Right lobe of liver (tissue), 6 donors: ENCODE measurements around the gene ANO7. TPM values are rescaled to one million over a fixed set of nuclear protein-coding genes. Genes with fewer than 3 reads are reported as not detected.

ENCODE experiments used
- ATAC-seq, 4 donors: fragments of 200-7000 bp; cut with Tn5 transposase; one replicate each; pipeline ENCODE4 v1.9.1; 2020; ENCODE audit warnings: mild to moderate bottlenecking in 4 of 4, moderate library complexity in 4 of 4
- DNase-seq, 3 donors: peaks; one replicate each; pipeline ENCODE4 v3.0.0-alpha.2; 2020
- H3K27ac ChIP-seq, 3 donors: fragments of 200-600 bp; one replicate each; pipeline ENCODE4 v1.8.0; 2022
- H3K27me3 ChIP-seq, 2 donors: fragments of 200-600 bp; one replicate each; pipeline ENCODE4 v1.8.0; 2022
- H3K36me3 ChIP-seq, 4 donors: fragments of 200-600 bp; sonication (generic) in 1 of 4; one replicate each; pipeline versions ENCODE4 v1.5.1 to v1.8.0; 2017 to 2022; ENCODE audit warnings: control low read depth in 1 of 4
- H3K4me1 ChIP-seq, 4 donors: fragments of 200-600 bp; sonication (generic) in 1 of 4; one replicate each; pipeline versions ENCODE4 v1.5.1 to v1.8.0; 2017 to 2022; ENCODE audit warnings: control low read depth in 1 of 4
- H3K4me3 ChIP-seq, 3 donors: fragments of 200-600 bp; one replicate each; pipeline ENCODE4 v1.8.0; 2022
- H3K9me3 ChIP-seq, 4 donors: fragments of 200-600 bp; sonication (generic) in 1 of 4; one replicate each; pipeline versions ENCODE4 v1.5.1 to v1.8.0; 2017 to 2022; ENCODE audit warnings: control low read depth in 1 of 4
- CTCF ChIP-seq, 4 donors: fragments of 200-600 bp in 3 of 4; fragments of 450-650 bp in 1 of 4; IDR thresholded peaks; one replicate each; pipeline versions ENCODE4 v1.5.1 to v1.8.0; 2016 to 2022; ENCODE audit warnings: antibody characterized with exemption in 4 of 4, mild to moderate bottlenecking in 2 of 4
- POLR2A ChIP-seq: fragments of 450-650 bp; IDR thresholded peaks from one replicate; pipeline ENCODE4 v1.6.1; 2017; ENCODE audit warnings: antibody characterized with exemption, mild to moderate bottlenecking
- WGBS: methylation state at CpG from one replicate; pipeline ENCODE4 v1.1.6; 2018; ENCODE audit warnings: low coverage, low lambda C conversion rate; ENCODE audit not compliant: insufficient coverage; ENCODE audit errors: missing lambda C conversion rate; 5-methylcytosine and 5-hydroxymethylcytosine counted together
- intact Hi-C, 2 donors: fragments of 100-400 bp; cut with DNase I; formaldehyde crosslinking; loops; one replicate each; pipeline versions ENCODE4 v1.11.2 to v1.14.1; 2022
- total RNA-seq, 6 experiments: library from RNA; depleted of rRNA in 2 of 6; stranded (reverse); fragments of >200 nt in 2 of 6; fragmentation: NEBNext Ultra II Directional in 3 of 6; extraction: Animal tissue kit (Norgen Biotek cat#: 25700) in 3 of 6; gene quantifications; one replicate each; pipeline versions ENCODE4 v1.1.0 to v1.2.4, GENCODE V29; 2016 to 2023
- donor health status: DM: no; HTN: yes; CAD: no.
- donor health status: DM: no; HTN: no; CAD: no.
- donor health status: DM: no; HTN: no; CAD: no.
- donor health status: DM: no; HTN: yes; CAD: no.
- donor health status: DM: no; HTN: yes; CAD: no.

ANO7 gene
- total RNA-seq, 6 experiments from 2014 or later = 0.61 to 2.4 (median 0.97) TPM

DNA sequence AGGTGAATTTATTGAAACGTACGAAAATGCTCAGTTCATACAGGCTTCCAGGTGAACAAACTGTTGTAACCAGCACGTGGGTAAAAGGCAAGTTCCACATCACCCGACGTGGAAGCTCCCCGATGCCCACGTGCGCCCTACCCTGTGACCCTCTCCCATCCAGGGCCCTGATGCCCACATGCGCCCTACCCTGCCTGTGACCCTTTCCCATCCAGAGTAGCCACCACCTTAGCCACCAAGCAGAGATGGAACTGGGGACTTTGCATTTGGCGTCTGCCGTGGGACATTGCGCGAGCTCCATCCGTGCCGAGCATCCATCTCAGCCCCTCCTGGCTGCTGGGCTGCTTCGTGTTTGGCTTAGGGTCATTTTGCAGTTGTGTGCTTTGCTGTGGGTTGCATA lies 37.5 kb downstream of the ANO7 start:
- TF ChIP-seq CTCF (IDR thresholded peaks at IDR 0.05) (no peak), POLR2A (no peak)
- no peaks in the 10 kb centered on the region for H3K9me3 ChIP-seq
- WGBS = 85% methylated on average over 7 of the region's 16 CpGs
- H3K4me1 ChIP-seq = peaks cover 0 to 5% (median 1%) of the 10 kb centered on the region in 4 donors
- H3K36me3 ChIP-seq = peaks cover 10 to 44% (median 28%) of the 10 kb centered on the region in 4 donors
- no peak overlapping the region for H3K27ac ChIP-seq
- ATAC-seq (no peak), DNase-seq (peak in 2 of 3 donors; percentile 16 to 49)
- intact Hi-C loops = no loop called here
- no peaks in the 10 kb centered on the region for H3K27me3 ChIP-seq
- H3K4me3 ChIP-seq = no peak overlapping the region

- H3K4me1 ChIP-seq = peaks cover 0 to 5% (median 1%) of the 10 kb centered on the region in 4 donors
- TF ChIP-seq POLR2A (no peak), CTCF (IDR thresholded peaks at IDR 0.05) (no peak)
- intact Hi-C loops = no loop called here
- H3K9me3 ChIP-seq = no peaks in the 10 kb centered on the region
- H3K36me3 ChIP-seq = peaks cover 10 to 53% (median 32%) of the 10 kb centered on the region in 4 donors
- DNase-seq = peak in 1 of 3 donors; percentile 43
- no peak for ATAC-seq
- no peaks in the 10 kb centered on the region for H3K27me3 ChIP-seq
- WGBS = 82% methylated on average over 14 of the region's 19 CpGs
- no peak overlapping the region for H3K4me3 ChIP-seq
- no peak overlapping the region for H3K27ac ChIP-seq
These were observed 38.5 kb downstream of the ANO7 start for GRCh38 chr2:241226723-241227572.

DNA sequence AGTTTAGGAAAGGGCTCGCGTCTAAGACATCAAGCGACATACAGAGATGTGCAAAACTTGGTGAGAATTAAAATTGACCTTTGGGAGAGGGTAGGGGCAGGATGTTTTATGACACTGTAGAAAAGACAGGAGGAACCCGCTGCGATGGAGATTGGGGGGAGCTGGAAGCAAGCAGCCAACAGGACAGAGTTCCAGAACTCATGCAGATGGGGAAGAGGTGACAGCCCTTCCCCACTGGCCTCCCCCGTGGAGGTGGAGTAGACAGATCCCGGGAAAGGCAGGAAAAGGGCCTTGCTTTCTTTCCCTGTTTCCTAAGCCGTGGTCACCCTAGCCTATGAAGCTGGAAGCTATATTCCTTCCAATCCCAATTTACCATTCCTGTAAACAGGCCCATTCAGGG lies 39.1 kb downstream of the ANO7 start:
- H3K27me3 ChIP-seq = no peaks in the 10 kb centered on the region
- H3K27ac ChIP-seq = no peak overlapping the region
- H3K36me3 ChIP-seq = peaks cover 10 to 60% (median 36%) of the 10 kb centered on the region in 4 donors
- peaks cover 0 to 5% (median 1%) of the 10 kb centered on the region in 4 donors for H3K4me1 ChIP-seq
- ATAC-seq (no peak), DNase-seq (peak in 1 of 3 donors; percentile 11)
- TF ChIP-seq CTCF (IDR thresholded peaks at IDR 0.05) = no peak
- no peak for TF ChIP-seq POLR2A
- H3K4me3 ChIP-seq = no peak overlapping the region
- no peaks in the 10 kb centered on the region for H3K9me3 ChIP-seq
- intact Hi-C loops = no loop called here
- WGBS = 75% methylated on average over 5 of the region's 8 CpGs

- no CpG with 5 or more reads among the region's 26 CpGs for WGBS
- peaks cover 11 to 67% (median 38%) of the 10 kb centered on the region in 4 donors for H3K36me3 ChIP-seq
- no peaks in the 10 kb centered on the region for H3K9me3 ChIP-seq
- ATAC-seq (no peak), DNase-seq (peak in 1 of 3 donors; percentile 49)
- H3K27me3 ChIP-seq = no peaks in the 10 kb centered on the region
- H3K27ac ChIP-seq = no peak overlapping the region
- no peak overlapping the region for H3K4me3 ChIP-seq
- TF ChIP-seq CTCF (IDR thresholded peaks at IDR 0.05) (no peak), POLR2A (no peak)
- H3K4me1 ChIP-seq = peaks cover 0 to 5% (median 1%) of the 10 kb centered on the region in 4 donors
- intact Hi-C loops = no loop called here
These were observed 39.8 kb downstream of the ANO7 start for GRCh38 chr2:241228081-241228859.
